ENCODE data around the gene NHLRC4. TPM values are rescaled to one million over a fixed set of nuclear protein-coding genes. Genes with fewer than 3 reads are reported as not detected.

NHLRC4 gene
- polyA plus RNA-seq, 1 donor (not counting 4 experiments of a cell fraction or from before 2014, with no cell fraction given): 0.10 TPM

GRCh38 chr16:586047-586644 is 19.3 kb downstream of the NHLRC4 start:
- Histone ChIP-seq H2AFZ (ENCODE audit: control insufficient read depth, low read length) (no peak overlapping the region), H3K9ac (ENCODE audit: control insufficient read depth, extremely low read depth, insufficient read depth, low read length) (no peak overlapping the region), H3K9me3 (ENCODE audit: control insufficient read depth, low read depth, low read length) (no peaks in the 10 kb centered on the region), H3K36me3 (ENCODE audit: control insufficient read depth in 2 of 2, extremely low read depth in 1 of 2, insufficient read depth in 2 of 2, low read length in 2 of 2) (peaks cover 0 to 1% of the 10 kb centered on the region in 2 experiments), H3K79me2 (ENCODE audit: control insufficient read depth, insufficient read depth, low read length) (peaks cover 17% of the 10 kb centered on the region), H3K9me1 (ENCODE audit: control insufficient read depth, extremely low read depth, insufficient read depth, low read length) (peaks cover 3% of the 10 kb centered on the region), H3K4me2 (ENCODE audit: control insufficient read depth, extremely low read depth, insufficient read depth, low read depth, low read length) (no peak overlapping the region), H3K4me3 (ENCODE audit: control insufficient read depth in 2 of 3, extremely low read depth in 1 of 3, insufficient read depth in 2 of 3, low read depth in 1 of 3, low read length in 3 of 3) (no peak overlapping the region), H3K27ac (ENCODE audit: control insufficient read depth, insufficient read depth, low read length) (no peak overlapping the region), H3K27me3 (ENCODE audit: control insufficient read depth, extremely low read depth, insufficient read depth, low read length) (peaks cover 3% of the 10 kb centered on the region), H4K20me1 (ENCODE audit: control insufficient read depth, extremely low read depth, insufficient read depth, low read length) (peaks cover 7% of the 10 kb centered on the region), H3K4me1 (ENCODE audit: control insufficient read depth, extremely low read depth, insufficient read depth, low read length) (peaks cover 20% of the 10 kb centered on the region)
- no peak for DNase-seq (ENCODE audit: low read depth, low spot score)
- no peak for FAIRE-seq
- TF ChIP-seq CTCF (optimal IDR thresholded peaks at IDR 0.05 in 1 of 3, IDR thresholded peaks at IDR 0.05 in 1 of 3, conservative IDR thresholded peaks at IDR 0.05 in 1 of 3; ENCODE audit: extremely low read depth in 1 of 3, insufficient read depth in 2 of 3, low read length in 3 of 3) (no peak), EZH2 (IDR thresholded peaks at IDR 0.05; ENCODE audit: low read length) (no peak)
- dilution Hi-C loops (cut with MboI; ENCODE audit: extremely low pct_ligation_motif_present, low sequenced_read_pairs): no loop called here

GRCh38 chr16:586645-587590 is 20.1 kb downstream of the NHLRC4 start:
- Histone ChIP-seq H3K79me2 (ENCODE audit: control insufficient read depth, insufficient read depth, low read length) (peaks cover 20% of the 10 kb centered on the region), H3K4me2 (ENCODE audit: control insufficient read depth, extremely low read depth, insufficient read depth, low read depth, low read length) (peak overlapping the region; percentile 94), H3K36me3 (ENCODE audit: control insufficient read depth in 2 of 2, extremely low read depth in 1 of 2, insufficient read depth in 2 of 2, low read length in 2 of 2) (peaks cover 0 to 1% of the 10 kb centered on the region in 2 experiments), H3K4me3 (ENCODE audit: control insufficient read depth in 2 of 3, extremely low read depth in 1 of 3, insufficient read depth in 2 of 3, low read depth in 1 of 3, low read length in 3 of 3) (peak overlapping the region in 1 of 3 experiments; percentile 90), H3K27ac (ENCODE audit: control insufficient read depth, insufficient read depth, low read length) (no peak overlapping the region), H3K9me1 (ENCODE audit: control insufficient read depth, extremely low read depth, insufficient read depth, low read length) (peaks cover 5% of the 10 kb centered on the region), H4K20me1 (ENCODE audit: control insufficient read depth, extremely low read depth, insufficient read depth, low read length) (peaks cover 10% of the 10 kb centered on the region), H3K9me3 (ENCODE audit: control insufficient read depth, low read depth, low read length) (no peaks in the 10 kb centered on the region), H2AFZ (ENCODE audit: control insufficient read depth, low read length) (no peak overlapping the region), H3K9ac (ENCODE audit: control insufficient read depth, extremely low read depth, insufficient read depth, low read length) (peak overlapping the region; percentile 89), H3K4me1 (ENCODE audit: control insufficient read depth, extremely low read depth, insufficient read depth, low read length) (peaks cover 27% of the 10 kb centered on the region), H3K27me3 (ENCODE audit: control insufficient read depth, extremely low read depth, insufficient read depth, low read length) (peaks cover 3% of the 10 kb centered on the region)
- TF ChIP-seq CTCF (optimal IDR thresholded peaks at IDR 0.05 in 1 of 3, IDR thresholded peaks at IDR 0.05 in 1 of 3, conservative IDR thresholded peaks at IDR 0.05 in 1 of 3; ENCODE audit: extremely low read depth in 1 of 3, insufficient read depth in 2 of 3, low read length in 3 of 3): no peak
- no peak for TF ChIP-seq EZH2 (IDR thresholded peaks at IDR 0.05; ENCODE audit: low read length)
- DNase-seq (ENCODE audit: low read depth, low spot score) (no peak), FAIRE-seq (no peak)
- dilution Hi-C loops (cut with MboI; ENCODE audit: extremely low pct_ligation_motif_present, low sequenced_read_pairs): no loop called here
